HG02852 (cell line): Measurements from ENCODE around the gene CDHR1.

Experiments
- ATAC-seq: cut with Tn5 transposase; IDR thresholded peaks from one replicate; pipeline ENCODE4 v1.9.1; 2021; ENCODE audit warnings: mild to moderate bottlenecking, moderate library complexity; ENCODE audit not compliant: unreplicated experiment

CDHR1 gene

GRCh38 chr10:84198206-84198915 lies 4.0 kb downstream of the CDHR1 start:
- no peak for ATAC-seq

GRCh38 chr10:84200537-84201243 lies 6.4 kb downstream of the CDHR1 start:
- no peak for ATAC-seq

DNA sequence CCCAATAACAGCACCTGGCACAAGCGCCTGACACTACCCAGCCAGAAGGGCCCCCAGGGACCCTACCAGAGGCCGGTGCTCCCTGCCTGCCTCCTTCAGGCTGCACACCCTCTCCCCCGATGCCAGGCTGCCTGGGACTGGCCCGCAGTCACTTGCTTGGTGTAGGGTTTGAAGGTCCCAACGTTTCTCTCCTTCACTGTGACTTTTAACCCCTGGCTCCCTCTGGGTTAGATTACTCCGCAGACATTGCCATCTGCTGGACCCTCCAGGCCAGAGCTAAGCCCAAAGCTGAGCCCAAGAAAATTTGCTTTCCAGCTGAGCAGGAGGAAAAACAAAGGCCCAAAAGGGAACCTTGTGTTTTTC lies 6.9 kb downstream of the CDHR1 start:
- no peak for ATAC-seq

GRCh38 chr10:84201682-84202081 lies 7.3 kb downstream of the CDHR1 start:
- ATAC-seq = no peak

DNA sequence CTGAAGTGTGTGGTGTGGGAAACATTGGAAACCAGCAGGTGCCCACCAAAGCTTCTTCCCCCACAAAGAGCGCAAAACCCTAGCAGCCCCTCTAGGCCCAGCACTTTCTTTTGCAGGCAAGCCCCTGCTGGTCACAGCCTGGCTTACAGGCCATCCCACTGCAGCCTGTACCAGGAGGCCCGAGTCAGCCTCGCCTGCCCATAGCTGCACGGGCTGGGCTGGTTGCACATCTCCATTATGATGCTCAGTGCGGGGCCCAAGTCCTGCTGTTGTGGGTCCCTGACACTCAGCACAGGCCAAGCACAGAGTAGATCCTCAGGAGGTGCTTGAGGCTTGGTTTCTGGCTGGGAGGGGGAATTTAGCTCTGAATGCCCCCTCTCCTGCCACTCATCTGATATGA lies 8.0 kb downstream of the CDHR1 start:
- no peak for ATAC-seq

DNA sequence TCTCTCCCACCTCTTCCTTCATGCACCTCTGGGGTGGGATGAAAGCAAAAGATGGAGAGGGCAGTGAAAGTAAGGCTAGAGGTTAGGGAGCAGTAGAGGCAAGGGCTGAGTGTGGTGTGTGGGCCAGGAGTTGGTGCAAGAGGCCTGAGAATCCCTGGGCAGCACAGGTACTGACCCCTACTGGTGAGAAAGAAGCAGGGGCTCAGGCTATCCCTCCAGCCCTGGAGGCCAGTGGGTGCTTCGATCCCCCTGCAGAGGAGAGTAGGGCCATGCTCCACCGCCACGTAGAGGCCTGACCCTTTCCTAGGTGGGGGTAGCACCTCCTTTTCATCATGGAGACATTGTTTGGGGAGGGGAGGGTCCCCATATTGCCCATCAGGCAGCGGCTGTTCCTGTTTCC lies 9.8 kb downstream of the CDHR1 start:
- ATAC-seq = no peak

GRCh38 chr10:84204610-84205009 lies 10.3 kb downstream of the CDHR1 start:
- no peak for ATAC-seq

GRCh38 chr10:84205049-84205852 lies 10.9 kb downstream of the CDHR1 start:
- ATAC-seq = peak; percentile 82

GRCh38 chr10:84205853-84206525 lies 11.7 kb downstream of the CDHR1 start:
- ATAC-seq = no peak

DNA sequence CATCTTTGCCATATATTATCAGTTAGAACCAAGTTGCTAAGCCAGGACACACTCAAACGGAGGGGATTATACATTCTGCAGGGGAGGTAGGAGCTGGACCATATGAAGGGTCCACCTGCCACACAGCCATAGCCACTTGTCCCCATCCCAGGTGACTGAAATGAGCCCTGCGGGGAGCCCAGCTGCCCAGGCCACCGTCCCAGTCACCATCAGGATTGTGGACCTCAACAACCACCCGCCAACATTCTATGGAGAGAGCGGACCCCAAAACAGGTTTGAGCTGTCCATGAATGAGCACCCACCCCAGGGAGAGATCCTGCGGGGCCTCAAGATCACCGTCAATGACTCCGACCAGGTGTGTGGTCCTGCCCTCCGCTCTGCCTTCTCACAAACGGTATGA lies 13.7 kb downstream of the CDHR1 start:
- no peak for ATAC-seq

GRCh38 chr10:84211566-84211965 lies 17.2 kb downstream of the CDHR1 start:
- ATAC-seq = no peak

- no peak for ATAC-seq
Measured at GRCh38 chr10:84212014-84212413, 17.7 kb downstream of the CDHR1 start.

DNA sequence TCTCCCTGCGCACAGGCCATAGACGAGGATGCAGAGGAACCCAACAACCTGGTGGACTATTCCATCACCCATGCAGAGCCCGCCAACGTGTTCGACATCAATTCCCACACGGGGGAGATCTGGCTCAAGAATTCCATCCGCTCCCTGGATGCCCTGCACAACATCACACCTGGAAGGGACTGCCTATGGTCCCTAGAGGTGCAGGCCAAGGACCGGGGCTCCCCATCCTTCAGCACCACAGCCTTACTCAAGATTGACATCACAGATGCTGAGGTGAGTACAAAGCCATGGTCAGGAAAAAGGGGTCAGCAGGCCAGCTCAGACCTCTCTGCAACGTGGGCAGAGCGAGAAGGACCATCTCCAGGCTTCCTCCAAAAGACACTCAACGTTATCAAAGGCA lies 18.7 kb downstream of the CDHR1 start:
- ATAC-seq = no peak

DNA sequence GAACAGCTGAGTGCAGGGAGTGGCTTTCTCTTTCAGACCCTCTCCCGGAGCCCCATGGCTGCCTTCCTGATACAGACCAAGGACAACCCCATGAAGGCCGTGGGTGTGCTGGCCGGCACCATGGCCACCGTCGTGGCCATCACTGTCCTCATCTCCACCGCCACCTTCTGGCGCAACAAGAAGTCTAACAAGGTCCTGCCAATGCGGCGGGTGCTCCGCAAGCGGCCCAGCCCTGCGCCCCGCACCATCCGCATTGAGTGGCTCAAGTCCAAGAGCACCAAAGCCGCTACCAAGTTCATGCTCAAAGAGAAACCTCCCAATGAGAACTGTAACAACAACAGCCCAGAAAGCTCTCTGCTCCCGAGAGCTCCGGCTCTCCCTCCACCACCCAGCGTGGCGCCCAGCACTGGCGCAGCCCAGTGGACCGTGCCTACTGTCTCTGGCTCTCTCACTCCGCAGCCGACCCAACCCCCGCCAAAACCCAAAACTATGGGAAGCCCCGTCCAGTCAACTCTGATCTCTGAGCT lies 19.8 kb downstream of the CDHR1 start:
- no peak for ATAC-seq

- ATAC-seq = peak; percentile 92
Measured at GRCh38 chr10:84214612-84215235, 20.4 kb downstream of the CDHR1 start.

DNA sequence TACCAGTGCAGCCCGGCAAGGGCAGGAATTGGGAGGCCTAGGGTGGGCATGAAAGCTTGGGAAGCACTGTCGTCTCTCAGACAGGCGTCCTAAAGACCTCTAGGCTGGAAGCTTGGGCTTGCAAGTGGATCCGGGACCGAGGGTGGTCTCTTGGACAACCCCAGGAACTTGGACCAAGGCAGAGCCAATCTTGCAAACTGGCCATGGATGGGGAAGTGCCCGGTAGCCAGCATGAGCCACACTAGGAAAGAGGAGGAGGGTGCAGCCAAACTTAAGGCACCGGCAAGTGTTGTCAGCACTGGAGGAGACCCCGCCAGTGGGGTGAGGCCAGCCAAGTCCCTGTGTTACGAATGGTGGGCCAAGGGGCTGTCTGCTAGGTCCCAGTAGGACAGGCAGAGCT lies 22.5 kb downstream of the CDHR1 start:
- no peak for ATAC-seq

DNA sequence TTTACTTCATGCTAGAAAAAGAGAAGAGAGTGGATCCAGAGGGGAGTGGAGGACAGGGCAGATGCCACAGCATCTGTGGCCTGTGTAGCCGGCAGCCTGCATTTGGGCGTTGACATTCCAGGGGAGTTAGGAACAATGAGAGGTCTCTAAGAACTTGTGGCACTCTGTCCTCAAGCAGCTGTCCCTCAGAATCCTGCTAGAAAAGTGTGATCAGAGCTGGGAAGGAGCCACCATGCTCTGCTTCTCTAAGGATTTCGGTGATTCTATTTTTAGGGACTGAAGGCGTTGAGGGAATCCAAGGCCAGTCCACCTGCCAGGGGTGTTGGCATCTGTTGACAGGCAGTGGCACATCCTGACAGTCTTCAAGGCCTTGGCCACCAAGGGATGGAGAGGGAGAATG lies 23.4 kb downstream of the CDHR1 start:
- no peak for ATAC-seq

GRCh38 chr10:84221916-84222315 lies 27.6 kb downstream of the CDHR1 start:
- no peak for ATAC-seq

- no peak for ATAC-seq
Measured at GRCh38 chr10:84224411-84225028, 30.2 kb downstream of the CDHR1 start.
